ENCODE measurements around the gene RTTN.

The RTTN gene

DNA sequence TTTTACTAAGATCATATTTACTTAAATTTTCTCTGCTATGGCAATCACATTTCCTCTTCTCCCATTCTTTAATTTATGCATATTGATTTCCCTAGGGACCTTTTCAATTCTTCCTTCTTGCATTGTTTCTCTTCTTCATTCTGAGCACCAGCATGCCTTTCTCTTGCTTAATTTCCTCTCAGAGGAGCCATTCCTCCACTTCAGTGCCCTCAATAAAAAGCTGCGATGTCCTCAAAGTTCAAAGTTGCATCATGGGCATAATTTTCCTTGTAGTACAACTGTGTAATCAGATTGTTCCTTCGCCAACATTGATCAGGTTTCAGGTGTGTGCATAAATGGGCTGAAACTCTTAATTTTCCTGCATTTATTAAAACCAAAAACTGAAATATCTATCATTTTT lies 236.0 kb downstream of the RTTN start:
- TF ChIP-seq, protein P1, sequence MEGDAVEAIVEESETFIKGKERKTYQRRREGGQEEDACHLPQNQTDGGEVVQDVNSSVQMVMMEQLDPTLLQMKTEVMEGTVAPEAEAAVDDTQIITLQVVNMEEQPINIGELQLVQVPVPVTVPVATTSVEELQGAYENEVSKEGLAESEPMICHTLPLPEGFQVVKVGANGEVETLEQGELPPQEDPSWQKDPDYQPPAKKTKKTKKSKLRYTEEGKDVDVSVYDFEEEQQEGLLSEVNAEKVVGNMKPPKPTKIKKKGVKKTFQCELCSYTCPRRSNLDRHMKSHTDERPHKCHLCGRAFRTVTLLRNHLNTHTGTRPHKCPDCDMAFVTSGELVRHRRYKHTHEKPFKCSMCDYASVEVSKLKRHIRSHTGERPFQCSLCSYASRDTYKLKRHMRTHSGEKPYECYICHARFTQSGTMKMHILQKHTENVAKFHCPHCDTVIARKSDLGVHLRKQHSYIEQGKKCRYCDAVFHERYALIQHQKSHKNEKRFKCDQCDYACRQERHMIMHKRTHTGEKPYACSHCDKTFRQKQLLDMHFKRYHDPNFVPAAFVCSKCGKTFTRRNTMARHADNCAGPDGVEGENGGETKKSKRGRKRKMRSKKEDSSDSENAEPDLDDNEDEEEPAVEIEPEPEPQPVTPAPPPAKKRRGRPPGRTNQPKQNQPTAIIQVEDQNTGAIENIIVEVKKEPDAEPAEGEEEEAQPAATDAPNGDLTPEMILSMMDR (IDR thresholded peaks at IDR 0.05; ENCODE audit: control extremely low read depth, extremely low read depth, low read depth, missing control alignments), result no peak
- no peak for DNase-seq (ENCODE audit: extremely low spot score)
- ChIA-PET POLR2A (no interaction called here), CTCF (no interaction called here)

DNA sequence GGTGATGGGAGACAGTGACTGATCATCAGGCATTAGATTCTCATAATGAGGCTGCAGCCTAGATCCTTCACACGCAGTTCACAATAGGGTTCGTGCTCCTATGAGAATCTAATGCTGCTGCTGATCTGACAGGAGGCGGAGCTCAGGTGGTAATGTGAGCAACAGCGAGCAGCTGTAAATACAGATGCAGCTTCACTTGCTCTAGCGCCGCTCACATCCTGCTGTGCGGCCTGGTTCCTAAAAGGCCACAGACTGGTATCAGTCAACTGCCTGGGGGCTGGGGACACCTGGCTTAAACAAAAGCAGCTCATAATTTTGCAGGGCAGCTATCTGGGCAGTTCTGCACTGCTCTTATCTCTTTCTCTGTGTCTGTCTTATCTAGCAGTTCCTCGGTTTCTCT lies 237.4 kb downstream of the RTTN start:
- TF ChIP-seq, protein P1 (IDR thresholded peaks at IDR 0.05; ENCODE audit: control extremely low read depth, extremely low read depth, low read depth, missing control alignments), result no peak
- ChIA-PET CTCF (interaction anchor here (1.0 to 2.4 kb wide), 4 partner anchors 9 to 471 kb away, joined by 3 to 18 read pairs (median 5); no protein-coding TSS in a partner anchor), POLR2A (interaction anchor here (0.6 kb wide), 1 partner anchor 390 kb away, joined by 3 read pairs; no protein-coding TSS in a partner anchor)
- no peak for DNase-seq (ENCODE audit: extremely low spot score)

DNA sequence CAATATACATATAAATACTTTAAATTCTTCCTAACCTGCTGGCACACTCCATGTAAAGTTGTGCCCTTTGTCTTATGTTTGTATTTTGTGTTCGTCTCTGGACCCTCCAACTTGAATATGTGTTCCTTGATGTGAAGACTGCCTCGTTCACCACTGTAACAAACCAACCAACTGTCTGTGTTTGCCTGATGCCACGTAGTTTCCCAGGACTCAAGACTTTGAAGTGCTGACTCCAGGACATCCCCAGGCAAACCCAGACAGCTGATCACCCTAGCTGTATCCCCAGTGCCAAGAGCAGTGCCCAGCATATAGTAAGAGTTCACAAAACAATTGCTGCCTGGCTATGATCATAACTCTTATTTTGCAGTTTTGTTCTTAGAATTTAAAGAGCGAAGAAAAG lies 242.3 kb downstream of the RTTN start:
- DNase-seq (ENCODE audit: extremely low spot score), result no peak
- ChIA-PET CTCF (interaction anchor here (0.7 to 1.5 kb wide), 3 partner anchors 17 to 108 kb away, joined by 3 to 4 read pairs (median 3); no protein-coding TSS in a partner anchor), POLR2A (no interaction called here)
- TF ChIP-seq, protein P1 (IDR thresholded peaks at IDR 0.05; ENCODE audit: control extremely low read depth, extremely low read depth, low read depth, missing control alignments), result no peak

DNA sequence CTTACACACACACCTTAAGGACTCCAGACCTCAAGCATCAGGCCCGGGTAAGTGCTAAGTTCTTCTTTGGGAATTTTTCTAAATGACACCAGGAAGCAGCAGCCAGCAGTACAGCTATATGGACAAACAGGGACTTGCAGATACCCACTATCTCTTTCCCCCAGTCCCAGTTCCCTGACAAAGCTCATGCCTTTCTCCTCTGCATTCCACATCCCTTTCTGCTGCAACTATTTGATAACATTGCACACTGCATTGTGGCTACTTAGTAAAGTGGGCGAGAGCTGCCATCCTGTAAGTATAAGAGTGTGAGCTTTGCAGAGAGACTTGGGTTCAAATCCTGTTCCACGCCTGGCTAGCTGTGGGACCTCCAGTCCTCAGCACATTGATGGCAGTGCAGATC lies 243.8 kb downstream of the RTTN start:
- DNase-seq (ENCODE audit: extremely low spot score), result no peak
- CTCF ChIA-PET, result interaction anchor here (0.8 to 1.2 kb wide), 3 partner anchors 16 to 67 kb away, joined by 3 read pairs; no protein-coding TSS in a partner anchor
- TF ChIP-seq, protein P1 (IDR thresholded peaks at IDR 0.05; ENCODE audit: control extremely low read depth, extremely low read depth, low read depth, missing control alignments), result no peak
- POLR2A ChIA-PET, result no interaction called here

DNA sequence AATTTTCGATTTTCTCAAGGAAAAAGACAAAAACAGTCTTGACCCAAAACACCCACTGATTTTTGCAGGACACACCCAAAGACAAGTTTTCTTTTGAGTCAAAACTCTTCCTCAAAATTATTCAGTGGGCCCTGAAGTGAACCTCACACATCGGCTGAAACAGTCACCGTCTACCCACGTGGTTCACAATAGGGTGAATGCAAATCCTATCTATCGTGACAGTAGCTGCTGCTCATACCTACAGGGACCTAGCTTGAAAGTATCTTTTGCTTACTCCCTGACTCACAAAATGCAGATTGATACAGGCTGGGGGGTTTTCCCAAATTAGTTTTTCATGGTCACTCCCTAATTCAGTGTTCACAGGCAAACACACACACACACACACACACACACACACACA lies 247.1 kb downstream of the RTTN start:
- TF ChIP-seq, protein P1 (IDR thresholded peaks at IDR 0.05; ENCODE audit: control extremely low read depth, extremely low read depth, low read depth, missing control alignments), result no peak
- CTCF ChIA-PET, result interaction anchor here (1.1 to 3.5 kb wide), 11 partner anchors 9 to 76 kb away, joined by 3 to 23 read pairs (median 7); no protein-coding TSS in a partner anchor
- POLR2A ChIA-PET, result interaction anchor here (0.6 kb wide), 1 partner anchor 72 kb away, joined by 3 read pairs; no protein-coding TSS in a partner anchor
- peak; percentile 55 for DNase-seq (ENCODE audit: extremely low spot score)

DNA sequence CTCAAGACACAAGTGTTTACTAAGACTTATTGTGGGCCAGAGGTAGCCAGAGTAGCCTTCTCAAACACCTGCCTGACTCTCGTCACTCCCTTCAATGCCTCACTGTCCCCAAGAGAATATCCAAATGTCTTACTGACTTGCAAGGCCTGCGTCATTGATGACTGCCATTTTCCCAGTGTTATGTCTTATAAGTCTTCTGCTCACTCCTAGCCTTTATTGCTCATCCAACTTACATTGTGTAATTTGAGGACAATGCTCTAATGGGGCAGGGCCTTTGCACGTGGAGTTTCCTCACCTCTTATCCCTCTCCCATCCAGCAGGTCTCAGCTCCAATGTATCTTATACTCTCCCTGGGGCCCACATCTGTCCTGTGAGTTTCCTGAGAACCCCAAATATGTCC lies 247.7 kb downstream of the RTTN start:
- ChIA-PET CTCF (interaction anchor here (3.5 kb wide), 1 partner anchor 12 kb away, joined by 23 read pairs; no protein-coding TSS in a partner anchor), POLR2A (no interaction called here)
- TF ChIP-seq, protein P1 (IDR thresholded peaks at IDR 0.05; ENCODE audit: control extremely low read depth, extremely low read depth, low read depth, missing control alignments), result no peak
- DNase-seq (ENCODE audit: extremely low spot score), result no peak

All from GM10248 (cell line).